Loucy (cell line): ENCODE data around the gene POP5.
A peak's percentile ranks its signal among the peaks of the same experiment; 100 is the strongest.

Experiments used
- H2AFZ ChIP-seq: fragments of 200-600 bp; sonication (generic); 2 replicates; pipeline ENCODE4 v1.6.0; 2016; ENCODE audit warnings: antibody characterized with exemption, mild to moderate bottlenecking, low read length, moderate library complexity
- H3F3A ChIP-seq: fragments of 200-600 bp; 2 replicates; pipeline ENCODE4 v1.6.0; 2016; ENCODE audit warnings: antibody characterized with exemption, low read depth, mild to moderate bottlenecking
- H3K27me3 ChIP-seq: fragments of 200-600 bp; sonication (generic); 2 replicates; pipeline ENCODE4 v1.6.1; 2014; ENCODE audit warnings: low read length, mild to moderate bottlenecking; ENCODE audit not compliant: insufficient read depth, poor library complexity, severe bottlenecking
- H3K36me3 ChIP-seq: fragments of 200-600 bp; sonication (generic); 2 replicates; pipeline ENCODE4 v1.6.1; 2016; ENCODE audit warnings: low read length; ENCODE audit not compliant: insufficient read depth
- H3K4me1 ChIP-seq: fragments of 200-600 bp; sonication (generic); 2 replicates; pipeline ENCODE4 v1.5.1; 2014; ENCODE audit warnings: low read length, mild to moderate bottlenecking; ENCODE audit not compliant: insufficient read depth, poor library complexity, severe bottlenecking
- H3K4me2 ChIP-seq: fragments of 200-600 bp; sonication (generic); 2 replicates; pipeline ENCODE4 v1.6.0; 2014; ENCODE audit warnings: antibody characterized with exemption, low read length, low read depth, mild to moderate bottlenecking; ENCODE audit not compliant: poor library complexity, severe bottlenecking
- H3K4me3 ChIP-seq: fragments of 200-600 bp; sonication (generic); 2 replicates; pipeline ENCODE4 v1.5.1; 2014; ENCODE audit warnings: low read length, mild to moderate bottlenecking, mixed read lengths; ENCODE audit not compliant: poor library complexity, severe bottlenecking
- H3K79me2 ChIP-seq: fragments of 200-600 bp; sonication (generic); 2 replicates; pipeline ENCODE4 v1.6.1; 2014; ENCODE audit warnings: low read length; ENCODE audit not compliant: insufficient read depth
- H3K9ac ChIP-seq: fragments of 200-600 bp; sonication (generic); 2 replicates; pipeline ENCODE4 v1.6.0; 2014; ENCODE audit warnings: mild to moderate bottlenecking, low read depth, low read length, moderate library complexity; ENCODE audit not compliant: poor library complexity, severe bottlenecking
- H3K9me2 ChIP-seq: fragments of 200-600 bp; sonication (generic); replicated peaks from 2 replicates; pipeline ENCODE4 v1.6.1; 2016; ENCODE audit warnings: low read depth, low read length, mixed read lengths
- H3K9me3 ChIP-seq: fragments of 200-600 bp; sonication (generic); 2 replicates; pipeline ENCODE4 v1.6.1; 2014; ENCODE audit warnings: mild to moderate bottlenecking, antibody characterized with exemption, low read length, low read depth; ENCODE audit not compliant: insufficient read depth
- H4K20me1 ChIP-seq: fragments of 200-600 bp; sonication (generic); 2 replicates; pipeline ENCODE4 v1.6.0; 2014; ENCODE audit warnings: antibody characterized with exemption, low read length, mild to moderate bottlenecking; ENCODE audit not compliant: insufficient read depth, poor library complexity, severe bottlenecking
- EZH2phosphoT487 ChIP-seq: fragments of 200-600 bp; IDR thresholded peaks from 2 replicates; pipeline ENCODE4 v1.6.1; 2018; ENCODE audit warnings: antibody characterized with exemption, mild to moderate bottlenecking, moderate library complexity, borderline replicate concordance
- TF ChIP-seq, protein P1 (sequence below): fragments of 200-600 bp; sonication (generic); conservative IDR thresholded peaks from 2 replicates; pipeline ENCODE4 v1.5.1; 2014; ENCODE audit warnings: mild to moderate bottlenecking, antibody characterized with exemption, low read length

The POP5 gene

DNA sequence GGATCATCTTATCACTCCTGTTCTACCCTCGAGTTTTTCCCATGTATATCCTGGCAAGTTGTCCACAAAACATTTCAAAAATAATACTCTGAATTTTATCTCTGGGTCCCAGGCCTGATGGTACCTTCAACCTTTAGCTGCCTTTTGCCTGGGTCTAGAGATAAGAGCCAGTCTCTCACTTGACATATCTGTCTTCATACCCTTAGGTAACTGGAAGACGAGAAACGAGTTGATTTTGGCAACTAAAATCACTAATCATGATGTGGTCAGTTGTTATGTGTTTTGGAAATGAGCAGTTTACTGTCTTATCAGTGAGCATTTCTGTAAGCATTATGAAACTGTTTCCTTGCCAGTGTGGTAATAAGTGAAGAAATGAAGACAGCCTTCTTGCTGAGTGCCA, 40.8 kb downstream of the POP5 start:
- Histone ChIP-seq H3K9ac (peak overlapping the region; percentile 19), H3K4me1 (peaks cover 49% of the 10 kb centered on the region), H3K4me3 (peak overlapping the region; percentile 36), H3K9me3 (no peaks in the 10 kb centered on the region), H3F3A (no peaks in the 10 kb centered on the region), H3K79me2 (peaks cover 100% of the 10 kb centered on the region), H3K4me2 (peak overlapping the region; percentile 93), H3K27me3 (no peaks in the 10 kb centered on the region), H2AFZ (no peak overlapping the region), H3K36me3 (peaks cover 9% of the 10 kb centered on the region; the same call in 1 of the 2 replicates), H4K20me1 (peaks cover 88% of the 10 kb centered on the region), H3K9me2 (no peaks in the 10 kb centered on the region)
- TF ChIP-seq EZH2phosphoT487, result no peak
- TF ChIP-seq, protein P1, sequence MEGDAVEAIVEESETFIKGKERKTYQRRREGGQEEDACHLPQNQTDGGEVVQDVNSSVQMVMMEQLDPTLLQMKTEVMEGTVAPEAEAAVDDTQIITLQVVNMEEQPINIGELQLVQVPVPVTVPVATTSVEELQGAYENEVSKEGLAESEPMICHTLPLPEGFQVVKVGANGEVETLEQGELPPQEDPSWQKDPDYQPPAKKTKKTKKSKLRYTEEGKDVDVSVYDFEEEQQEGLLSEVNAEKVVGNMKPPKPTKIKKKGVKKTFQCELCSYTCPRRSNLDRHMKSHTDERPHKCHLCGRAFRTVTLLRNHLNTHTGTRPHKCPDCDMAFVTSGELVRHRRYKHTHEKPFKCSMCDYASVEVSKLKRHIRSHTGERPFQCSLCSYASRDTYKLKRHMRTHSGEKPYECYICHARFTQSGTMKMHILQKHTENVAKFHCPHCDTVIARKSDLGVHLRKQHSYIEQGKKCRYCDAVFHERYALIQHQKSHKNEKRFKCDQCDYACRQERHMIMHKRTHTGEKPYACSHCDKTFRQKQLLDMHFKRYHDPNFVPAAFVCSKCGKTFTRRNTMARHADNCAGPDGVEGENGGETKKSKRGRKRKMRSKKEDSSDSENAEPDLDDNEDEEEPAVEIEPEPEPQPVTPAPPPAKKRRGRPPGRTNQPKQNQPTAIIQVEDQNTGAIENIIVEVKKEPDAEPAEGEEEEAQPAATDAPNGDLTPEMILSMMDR, result no peak

DNA sequence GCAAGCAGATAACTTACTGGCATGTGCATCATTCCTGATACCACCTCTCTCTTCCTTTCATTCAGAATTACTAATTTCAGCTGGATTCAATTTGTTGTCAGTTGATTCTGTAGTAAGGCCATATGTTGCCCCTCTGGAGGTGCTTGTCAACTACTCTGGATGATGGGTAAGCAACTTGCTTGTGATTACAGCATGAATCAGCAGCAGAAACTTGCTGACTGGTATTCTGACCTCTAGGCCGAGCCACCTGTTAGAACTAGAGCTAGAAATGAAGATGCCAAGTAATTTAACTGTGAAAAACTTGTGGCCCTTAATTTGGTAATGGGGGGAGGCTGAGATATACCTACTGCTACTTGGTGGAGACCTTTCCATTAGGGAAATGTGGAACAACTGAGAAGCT, 41.9 kb downstream of the POP5 start:
- no peaks in the 10 kb centered on the region for H3F3A ChIP-seq
- H4K20me1 ChIP-seq, result peaks cover 89% of the 10 kb centered on the region
- H3K79me2 ChIP-seq, result peaks cover 100% of the 10 kb centered on the region
- no peaks in the 10 kb centered on the region for H3K9me2 ChIP-seq
- H3K27me3 ChIP-seq, result no peaks in the 10 kb centered on the region
- peaks cover 51% of the 10 kb centered on the region for H3K4me1 ChIP-seq
- TF ChIP-seq, protein P1, result no peak
- no peak for TF ChIP-seq EZH2phosphoT487
- H3K9ac ChIP-seq, result peak overlapping the region; percentile 83
- peak overlapping the region; percentile 88 for H3K4me3 ChIP-seq
- no peak overlapping the region for H2AFZ ChIP-seq
- peaks cover 9% of the 10 kb centered on the region; the same call in 1 of the 2 replicates for H3K36me3 ChIP-seq
- H3K4me2 ChIP-seq, result peak overlapping the region; percentile 93
- H3K9me3 ChIP-seq, result no peaks in the 10 kb centered on the region

DNA sequence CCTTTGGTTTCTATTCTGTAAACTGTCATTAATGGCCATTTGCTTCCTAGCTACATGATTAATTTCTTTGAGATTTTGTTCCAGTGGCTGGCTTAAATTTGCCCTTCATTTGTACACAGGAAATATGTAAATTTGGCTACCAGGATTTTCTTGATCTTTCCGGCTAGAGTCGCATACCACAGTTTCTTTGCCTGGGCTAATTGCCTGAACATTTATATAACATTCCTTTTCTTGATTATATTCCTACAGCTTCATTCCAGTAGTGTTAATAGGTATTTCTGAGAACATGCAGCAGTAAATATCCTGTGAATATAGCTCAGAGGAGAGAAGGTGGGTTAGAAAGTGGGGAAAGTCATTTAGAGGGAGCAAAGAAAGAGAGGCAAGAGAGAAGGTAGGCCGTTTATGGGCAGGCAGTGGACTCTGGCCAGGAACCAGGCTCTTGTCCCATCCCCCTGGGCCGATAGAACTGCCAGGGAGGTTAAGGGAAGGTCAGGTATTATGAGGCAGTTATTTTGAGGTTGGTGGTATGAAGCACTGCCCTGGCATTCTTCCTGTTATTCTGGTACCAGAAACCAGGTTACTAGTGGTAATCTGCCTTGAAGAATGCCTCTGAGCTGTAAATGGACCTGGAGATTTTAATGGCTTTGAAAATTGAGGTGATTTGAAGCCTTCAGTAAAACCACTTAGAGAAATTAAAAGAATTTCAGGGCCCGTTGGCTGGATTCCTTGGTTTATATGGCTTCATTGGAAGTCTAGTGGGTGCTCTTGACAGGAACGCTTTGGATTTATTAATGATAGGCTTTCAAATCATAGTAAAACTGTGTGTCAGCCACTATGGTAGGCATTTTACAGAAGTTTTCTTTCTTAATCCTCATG, 42.7 kb downstream of the POP5 start:
- Histone ChIP-seq H3K9me3 (no peaks in the 10 kb centered on the region), H3K4me2 (peak overlapping the region; percentile 93), H3K9ac (peak overlapping the region; percentile 83), H3K36me3 (peaks cover 9% of the 10 kb centered on the region; the same call in 1 of the 2 replicates), H3F3A (no peaks in the 10 kb centered on the region), H3K9me2 (no peaks in the 10 kb centered on the region), H3K79me2 (peaks cover 94% of the 10 kb centered on the region), H3K4me3 (peak overlapping the region; percentile 88), H3K4me1 (peaks cover 51% of the 10 kb centered on the region), H2AFZ (no peak overlapping the region), H3K27me3 (no peaks in the 10 kb centered on the region), H4K20me1 (peaks cover 81% of the 10 kb centered on the region)
- no peak for TF ChIP-seq EZH2phosphoT487
- TF ChIP-seq, protein P1, result no peak
